ENCODE data around the gene HOXA6.

Gene HOXA6

DNA sequence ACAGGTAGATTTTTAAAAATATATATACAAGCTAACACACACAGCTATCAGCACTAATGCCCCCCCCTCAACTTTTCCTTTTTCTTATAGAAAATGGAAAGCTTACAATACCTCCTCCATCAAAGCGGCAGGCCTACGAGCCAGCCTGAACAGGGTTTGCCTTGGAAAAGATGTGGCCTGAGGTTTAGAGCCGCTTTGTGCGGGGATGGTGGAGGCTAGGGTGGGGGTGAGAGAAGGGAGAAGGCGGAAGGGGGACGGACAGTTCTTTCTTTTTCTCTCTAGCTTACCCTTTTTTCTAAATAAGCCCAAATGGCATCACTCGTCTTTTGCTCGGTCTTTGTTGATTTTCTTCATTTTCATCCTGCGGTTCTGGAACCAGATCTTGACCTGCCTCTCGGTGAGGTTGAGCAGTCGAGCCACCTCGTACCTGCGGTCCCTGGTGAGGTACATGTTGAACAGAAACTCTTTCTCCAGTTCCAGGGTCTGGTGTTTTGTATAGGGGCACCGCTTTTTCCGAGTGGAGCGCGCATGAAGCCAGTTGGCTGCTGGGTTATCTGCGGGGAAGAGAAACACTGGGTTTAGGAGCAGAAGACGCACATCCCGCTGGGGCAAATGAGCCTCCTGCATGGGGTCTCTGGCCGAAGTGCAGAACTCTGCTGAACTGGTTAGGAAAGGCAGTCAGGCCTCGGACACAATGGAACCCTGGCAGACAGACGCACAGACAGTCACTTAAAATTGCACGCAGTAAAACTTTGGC is 15.9 kb upstream of the HOXA6 start:
- peak overlapping the region; percentile 24 for H3K4me3 ChIP-seq (ENCODE audit: extremely low read depth, insufficient read depth, low read length, poor library complexity, severe bottlenecking)
- no peaks in the 10 kb centered on the region for H3K9me3 ChIP-seq (ENCODE audit: control insufficient read depth, low read length)
- H3K4me1 ChIP-seq (ENCODE audit: control insufficient read depth, insufficient read depth, low read length, poor library complexity, severe bottlenecking): peaks cover 7% of the 10 kb centered on the region
- no peaks in the 10 kb centered on the region for H3K36me3 ChIP-seq (ENCODE audit: control insufficient read depth, insufficient read depth, low read length)
- WGBS, 2 experiments (ENCODE audit: insufficient coverage in 2 of 2): 16 to 17% methylated on average over 18 of the region's 24 CpGs
- H3K27ac ChIP-seq (ENCODE audit: low read depth, low read length, severe bottlenecking): no peak overlapping the region

DNA sequence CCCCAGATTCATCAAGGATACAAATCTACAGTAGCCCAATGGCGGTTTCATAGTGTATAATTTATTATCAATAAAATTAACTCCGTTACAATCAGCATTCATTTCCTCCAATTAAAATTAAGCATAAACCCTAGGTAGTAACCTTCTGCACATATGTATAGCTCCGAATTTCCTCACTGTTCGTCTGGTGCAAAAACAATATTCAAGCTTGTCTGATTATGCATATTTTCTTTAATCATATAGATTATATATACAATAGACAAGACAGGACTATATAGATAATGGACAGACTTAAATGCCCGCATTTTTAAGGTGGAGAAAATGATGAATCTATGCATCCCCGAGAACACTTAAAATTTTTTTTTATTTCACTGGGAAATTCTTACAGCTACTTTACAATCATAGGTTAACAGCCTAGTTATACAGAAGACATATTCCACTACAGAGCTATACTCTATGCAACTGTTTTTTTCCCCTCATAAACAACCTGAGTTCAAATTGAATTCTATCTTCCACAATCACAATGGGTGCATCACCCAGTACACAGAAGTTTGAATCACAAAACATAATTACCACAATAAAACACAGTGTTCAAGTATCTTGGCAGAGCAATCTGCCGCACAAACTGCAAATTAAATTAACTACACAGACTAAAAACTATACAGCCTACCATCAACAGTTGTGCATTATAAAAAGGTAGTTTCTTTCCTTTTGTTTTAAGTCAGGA is 15.2 kb upstream of the HOXA6 start:
- no peak overlapping the region for H3K27ac ChIP-seq (ENCODE audit: low read depth, low read length, severe bottlenecking)
- 60 to 75% methylated on average over 1 of the region's 7 CpGs for WGBS, 2 experiments (ENCODE audit: insufficient coverage in 2 of 2)
- peaks cover 7% of the 10 kb centered on the region for H3K4me1 ChIP-seq (ENCODE audit: control insufficient read depth, insufficient read depth, low read length, poor library complexity, severe bottlenecking)
- H3K9me3 ChIP-seq (ENCODE audit: control insufficient read depth, low read length): no peaks in the 10 kb centered on the region
- no peaks in the 10 kb centered on the region for H3K36me3 ChIP-seq (ENCODE audit: control insufficient read depth, insufficient read depth, low read length)
- H3K4me3 ChIP-seq (ENCODE audit: extremely low read depth, insufficient read depth, low read length, poor library complexity, severe bottlenecking): peak overlapping the region; percentile 24

DNA sequence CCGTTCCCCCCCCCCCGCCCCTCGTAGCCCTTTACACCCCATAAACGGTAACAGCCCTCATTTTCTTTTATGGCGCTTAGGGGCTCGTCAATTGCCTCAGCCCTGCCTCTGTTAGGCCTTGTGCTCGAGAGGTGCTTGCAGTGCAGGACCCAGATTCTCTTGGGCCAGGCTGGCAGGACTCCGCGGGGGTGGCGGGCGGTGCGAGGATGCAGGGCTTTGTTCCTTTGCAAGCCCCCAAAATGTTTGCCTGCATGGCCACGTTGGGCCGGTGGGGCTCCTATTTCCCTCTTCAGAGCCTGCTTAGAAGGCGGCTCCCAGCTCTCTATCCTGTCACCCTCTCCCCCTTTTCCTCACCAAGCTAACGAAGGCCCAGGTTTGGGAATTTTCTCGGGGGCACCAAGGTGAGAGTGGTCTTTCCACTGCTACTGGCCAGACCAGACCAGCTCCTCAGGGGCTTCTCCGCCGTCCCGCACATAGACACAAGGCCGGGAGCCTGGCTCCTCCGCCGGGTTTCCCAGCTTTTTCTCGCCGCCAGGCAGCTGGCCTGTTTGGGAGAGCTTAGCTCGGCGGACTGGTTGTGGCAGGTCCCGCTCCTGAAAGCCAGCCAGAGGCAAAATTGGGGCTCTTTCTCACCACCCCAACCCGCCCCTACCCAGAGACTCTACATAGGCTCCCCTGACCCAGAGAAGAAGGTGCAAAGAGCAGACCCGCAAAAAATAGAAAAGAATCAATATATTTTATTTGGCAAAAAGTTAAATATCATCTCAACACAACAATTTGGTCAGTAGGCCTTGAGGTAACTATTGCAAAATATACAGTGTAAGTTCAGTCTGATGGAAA is 14.4 kb upstream of the HOXA6 start:
- Histone ChIP-seq H3K4me1 (ENCODE audit: control insufficient read depth, insufficient read depth, low read length, poor library complexity, severe bottlenecking) (peaks cover 7% of the 10 kb centered on the region), H3K36me3 (ENCODE audit: control insufficient read depth, insufficient read depth, low read length) (no peaks in the 10 kb centered on the region), H3K9me3 (ENCODE audit: control insufficient read depth, low read length) (no peaks in the 10 kb centered on the region), H3K27ac (ENCODE audit: low read depth, low read length, severe bottlenecking) (peak overlapping the region; percentile 33), H3K4me3 (ENCODE audit: extremely low read depth, insufficient read depth, low read length, poor library complexity, severe bottlenecking) (peak overlapping the region; percentile 12)
- whole genome bisulfite sequencing, 2 experiments (ENCODE audit: insufficient coverage in 2 of 2): 12 to 17% methylated on average over 20 of the region's 30 CpGs

DNA sequence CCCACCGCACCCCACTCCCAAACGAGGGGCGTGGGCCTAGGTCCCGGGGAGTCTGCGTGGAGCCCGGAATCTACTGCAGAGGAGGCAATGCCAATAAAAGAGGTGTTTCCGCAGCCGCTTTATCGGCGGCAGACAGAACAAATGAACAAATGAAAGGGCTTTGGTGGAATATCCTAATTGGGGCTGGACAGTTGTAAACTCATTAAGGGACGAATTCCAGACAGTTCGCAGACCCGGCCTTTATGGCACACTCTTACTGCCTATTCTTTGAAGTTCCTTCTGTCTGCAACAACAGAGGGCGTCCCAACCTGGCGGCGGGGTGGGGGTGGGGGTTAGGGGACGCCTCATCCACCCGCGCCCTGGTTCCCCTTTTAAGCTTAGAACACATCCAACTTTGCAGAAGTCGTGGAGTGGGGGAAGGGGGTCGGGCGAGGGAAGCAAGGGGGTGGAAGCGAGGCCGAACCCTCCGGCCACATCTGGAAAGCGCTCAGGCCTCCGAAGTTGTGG is 13.7 kb upstream of the HOXA6 start:
- H3K27ac ChIP-seq (ENCODE audit: low read depth, low read length, severe bottlenecking): no peak overlapping the region
- H3K36me3 ChIP-seq (ENCODE audit: control insufficient read depth, insufficient read depth, low read length): no peaks in the 10 kb centered on the region
- 0 to 8% methylated on average over 9 to 14 of the region's 27 CpGs for WGBS, 2 experiments (ENCODE audit: insufficient coverage in 2 of 2)
- peak overlapping the region; percentile 44 for H3K4me3 ChIP-seq (ENCODE audit: extremely low read depth, insufficient read depth, low read length, poor library complexity, severe bottlenecking)
- peaks cover 4% of the 10 kb centered on the region for H3K4me1 ChIP-seq (ENCODE audit: control insufficient read depth, insufficient read depth, low read length, poor library complexity, severe bottlenecking)
- H3K9me3 ChIP-seq (ENCODE audit: control insufficient read depth, low read length): no peaks in the 10 kb centered on the region

DNA sequence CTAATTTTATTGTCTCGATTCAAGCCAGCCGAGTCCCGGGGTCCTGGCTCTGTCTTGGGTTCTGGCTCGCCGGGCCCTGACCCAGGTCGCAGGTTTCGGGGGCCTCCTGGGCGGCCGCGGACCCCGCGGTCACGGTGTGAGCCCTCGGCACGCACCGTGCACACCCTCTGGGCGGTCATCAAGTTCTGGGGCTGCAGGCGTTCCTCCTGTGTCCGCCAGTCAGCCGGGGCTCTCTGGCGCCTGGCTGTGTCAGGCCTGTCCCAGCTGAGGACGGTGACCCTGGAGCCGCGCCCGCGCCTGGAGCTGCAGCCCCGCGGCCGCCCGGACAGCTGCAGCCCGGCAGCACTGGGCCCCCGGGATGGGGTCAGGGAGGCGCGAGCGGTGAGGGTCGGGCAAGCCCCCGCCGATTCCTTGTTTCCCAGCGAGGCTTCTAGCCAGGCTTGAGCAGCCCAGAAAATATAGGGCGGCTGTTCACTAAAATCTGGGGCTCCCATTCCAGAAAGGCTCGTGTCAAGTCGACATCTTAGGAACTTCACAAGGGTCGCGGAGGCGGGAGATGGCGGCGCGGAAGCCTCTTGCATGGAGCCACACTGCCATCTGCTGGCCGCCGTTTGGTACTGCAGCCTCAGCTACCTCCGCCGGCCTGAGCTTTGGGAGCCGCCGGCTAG is 13.1 kb upstream of the HOXA6 start:
- H3K4me1 ChIP-seq (ENCODE audit: control insufficient read depth, insufficient read depth, low read length, poor library complexity, severe bottlenecking): peaks cover 4% of the 10 kb centered on the region
- no peaks in the 10 kb centered on the region for H3K9me3 ChIP-seq (ENCODE audit: control insufficient read depth, low read length)
- H3K36me3 ChIP-seq (ENCODE audit: control insufficient read depth, insufficient read depth, low read length): no peaks in the 10 kb centered on the region
- WGBS, 2 experiments (ENCODE audit: insufficient coverage in 2 of 2): 7 to 9% methylated on average over 51 to 52 of the region's 54 CpGs
- H3K27ac ChIP-seq (ENCODE audit: low read depth, low read length, severe bottlenecking): peak overlapping the region; percentile 41
- peak overlapping the region; percentile 44 for H3K4me3 ChIP-seq (ENCODE audit: extremely low read depth, insufficient read depth, low read length, poor library complexity, severe bottlenecking)

DNA sequence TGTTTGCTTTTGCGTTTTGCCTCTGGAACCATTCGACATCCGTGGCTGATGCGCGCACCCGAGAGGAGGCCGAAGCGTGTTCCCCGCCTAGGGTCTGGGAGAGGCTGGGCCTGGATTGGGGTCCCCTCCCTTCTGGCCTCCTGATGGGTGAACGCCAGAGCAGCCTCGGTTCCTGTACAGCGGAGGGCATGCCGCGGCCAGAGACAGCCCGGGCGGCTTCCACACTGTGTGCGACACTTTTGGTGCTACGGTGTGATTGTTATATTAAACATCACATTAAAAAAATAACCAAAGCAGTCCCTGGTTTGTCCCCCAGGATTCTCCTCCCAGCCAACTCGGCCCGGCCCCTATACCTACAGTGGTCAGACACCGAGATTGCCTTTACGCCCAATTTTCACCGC is 12.6 kb upstream of the HOXA6 start:
- Histone ChIP-seq H3K27ac (ENCODE audit: low read depth, low read length, severe bottlenecking) (no peak overlapping the region), H3K36me3 (ENCODE audit: control insufficient read depth, insufficient read depth, low read length) (no peaks in the 10 kb centered on the region), H3K4me1 (ENCODE audit: control insufficient read depth, insufficient read depth, low read length, poor library complexity, severe bottlenecking) (peaks cover 4% of the 10 kb centered on the region), H3K9me3 (ENCODE audit: control insufficient read depth, low read length) (no peaks in the 10 kb centered on the region), H3K4me3 (ENCODE audit: extremely low read depth, insufficient read depth, low read length, poor library complexity, severe bottlenecking) (peak overlapping the region; percentile 44)
- 57 to 68% methylated on average over 12 to 14 of the region's 23 CpGs for WGBS, 2 experiments (ENCODE audit: insufficient coverage in 2 of 2)

DNA sequence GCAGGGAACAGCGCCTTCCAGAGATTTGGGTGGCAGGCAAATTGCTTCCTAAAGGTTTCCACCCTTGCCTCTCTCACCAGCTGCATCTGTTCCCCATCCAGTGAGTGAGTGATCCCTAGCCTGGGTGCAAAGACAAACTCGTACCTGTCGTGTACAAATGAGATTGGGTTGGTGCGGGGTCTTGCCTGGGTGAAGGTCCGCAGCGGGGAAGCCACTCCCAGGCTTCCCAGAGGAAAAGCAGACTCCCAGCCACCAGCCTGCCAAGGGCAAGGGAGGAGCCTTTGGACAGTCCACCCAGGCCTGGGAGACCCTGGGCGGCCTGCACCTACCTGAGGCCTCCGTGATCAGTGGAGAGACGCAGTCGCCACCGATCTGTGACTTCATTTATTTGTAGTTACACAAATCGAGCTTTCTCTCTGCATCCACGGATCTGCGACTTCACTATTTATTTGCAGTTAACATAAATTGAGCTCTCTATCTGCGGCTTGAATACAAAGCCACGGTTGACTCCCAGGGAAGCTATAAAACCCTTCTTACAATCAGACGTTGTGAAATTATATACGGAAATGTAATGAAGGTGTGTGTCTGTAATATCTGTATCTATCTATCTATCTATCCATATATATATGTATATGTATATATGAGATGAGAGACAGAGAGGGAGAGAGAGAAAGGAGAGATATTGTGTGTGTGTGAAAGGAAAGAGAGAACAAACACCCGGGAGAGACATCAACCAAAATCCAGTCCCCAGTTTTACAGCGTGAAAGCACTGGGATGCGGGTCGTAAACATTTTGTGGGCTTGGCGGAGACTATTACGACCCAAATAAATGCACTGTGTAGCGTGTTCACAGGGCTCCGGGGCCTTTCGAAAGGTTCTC is 11.9 kb upstream of the HOXA6 start:
- 71% methylated on average over 18 to 19 of the region's 27 CpGs for WGBS, 2 experiments (ENCODE audit: insufficient coverage in 2 of 2)
- H3K9me3 ChIP-seq (ENCODE audit: control insufficient read depth, low read length): no peaks in the 10 kb centered on the region
- H3K27ac ChIP-seq (ENCODE audit: low read depth, low read length, severe bottlenecking): no peak overlapping the region
- H3K36me3 ChIP-seq (ENCODE audit: control insufficient read depth, insufficient read depth, low read length): no peaks in the 10 kb centered on the region
- peak overlapping the region; percentile 44 for H3K4me3 ChIP-seq (ENCODE audit: extremely low read depth, insufficient read depth, low read length, poor library complexity, severe bottlenecking)
- H3K4me1 ChIP-seq (ENCODE audit: control insufficient read depth, insufficient read depth, low read length, poor library complexity, severe bottlenecking): peaks cover 7% of the 10 kb centered on the region

DNA sequence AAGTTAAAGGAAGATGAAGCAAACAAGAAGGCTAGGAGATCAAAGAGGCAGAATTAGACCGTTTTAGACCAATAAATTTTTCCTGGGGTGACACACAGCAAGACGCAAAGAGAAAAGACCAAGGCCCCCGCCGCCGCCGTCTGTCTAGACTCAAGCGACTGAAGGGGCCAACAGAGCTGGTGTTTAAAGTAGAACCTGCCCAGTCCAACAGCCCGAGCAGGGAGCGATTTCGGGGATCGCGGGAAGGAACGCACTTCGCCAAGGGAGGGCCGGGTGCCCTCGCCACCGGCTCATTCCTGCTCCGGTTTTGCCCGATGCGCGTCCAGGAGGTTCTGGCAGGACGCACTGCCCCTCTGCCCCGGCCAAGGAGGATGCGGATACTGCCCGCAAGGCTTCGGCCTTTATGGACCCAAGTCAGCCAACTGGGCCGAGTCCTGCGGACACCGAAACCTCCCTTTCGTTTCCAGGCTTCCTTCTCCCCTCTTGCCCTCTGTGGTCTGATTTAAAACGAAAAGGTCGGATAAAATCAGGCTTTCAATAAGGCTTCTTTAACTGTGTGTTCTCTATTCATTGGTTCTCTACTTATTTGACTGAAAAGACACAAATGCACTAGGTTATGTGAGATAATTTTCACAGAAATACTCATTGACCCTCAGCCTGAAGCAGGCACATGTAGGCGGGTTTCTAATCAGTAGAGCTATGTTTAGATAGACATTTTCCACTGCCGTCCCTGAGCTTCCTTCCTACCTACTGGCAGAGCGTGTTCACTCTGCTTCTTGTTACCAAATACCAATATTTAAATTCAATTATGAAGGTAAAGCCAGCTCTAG is 11.1 kb upstream of the HOXA6 start:
- no peak overlapping the region for H3K27ac ChIP-seq (ENCODE audit: low read depth, low read length, severe bottlenecking)
- peaks cover 7% of the 10 kb centered on the region for H3K4me1 ChIP-seq (ENCODE audit: control insufficient read depth, insufficient read depth, low read length, poor library complexity, severe bottlenecking)
- H3K4me3 ChIP-seq (ENCODE audit: extremely low read depth, insufficient read depth, low read length, poor library complexity, severe bottlenecking): no peak overlapping the region
- H3K9me3 ChIP-seq (ENCODE audit: control insufficient read depth, low read length): no peaks in the 10 kb centered on the region
- 41 to 45% methylated on average over 30 to 31 of the region's 35 CpGs for WGBS, 2 experiments (ENCODE audit: insufficient coverage in 2 of 2)
- no peaks in the 10 kb centered on the region for H3K36me3 ChIP-seq (ENCODE audit: control insufficient read depth, insufficient read depth, low read length)
